Stimulated activated CD4-positive, alpha-beta T cell treated with anti-CD3 and anti-CD28 coated beads, Interleukin-15, amount 100 ng/mL, for 1 hour (primary cell): ENCODE measurements around the gene FAF2.
"Not testable (repeated sequence)": the region's sequence is repeated elsewhere in the genome, so short reads cannot be mapped to it uniquely, and the experiment has no call there.

Experiments used
- DNase-seq, 2 donors: peaks; one replicate each; pipeline ENCODE4 v3.0.0-alpha.2; 2020; ENCODE audit warnings: low read depth in 1 of 2, low spot score in 1 of 2

The FAF2 gene

DNA sequence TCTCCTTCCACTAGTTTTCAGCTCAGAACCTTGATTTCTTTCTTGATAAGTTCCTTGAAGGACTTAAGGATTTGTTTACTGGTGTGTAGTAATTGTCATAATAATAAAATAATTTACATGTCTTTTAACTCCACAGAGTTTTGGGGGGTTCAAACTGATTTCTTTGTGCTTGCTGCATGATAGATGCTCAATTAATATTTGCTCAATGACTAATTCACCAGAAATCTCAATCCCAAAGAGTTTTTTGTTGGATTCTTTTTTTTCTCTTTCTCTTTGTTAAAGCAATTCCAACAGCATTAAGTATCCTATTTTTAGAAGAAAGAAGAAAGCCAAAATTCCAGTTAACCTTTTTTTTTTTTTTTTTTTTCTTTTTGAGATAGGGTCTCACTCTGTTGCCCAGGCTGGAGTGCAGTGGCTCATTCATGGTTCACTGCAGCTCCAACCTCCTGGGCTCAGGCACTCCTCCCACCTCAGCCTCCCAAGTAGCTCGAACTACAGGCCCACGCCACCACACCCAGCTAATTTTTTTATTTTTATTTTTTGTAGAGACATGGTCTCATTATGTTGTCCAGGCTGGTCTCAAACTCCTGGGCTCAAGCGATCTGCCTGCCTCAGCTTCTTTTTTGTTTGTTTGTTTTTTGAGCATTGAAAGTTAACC is 10.8 kb downstream of the FAF2 start:
- DNase-seq, result no peak

DNA sequence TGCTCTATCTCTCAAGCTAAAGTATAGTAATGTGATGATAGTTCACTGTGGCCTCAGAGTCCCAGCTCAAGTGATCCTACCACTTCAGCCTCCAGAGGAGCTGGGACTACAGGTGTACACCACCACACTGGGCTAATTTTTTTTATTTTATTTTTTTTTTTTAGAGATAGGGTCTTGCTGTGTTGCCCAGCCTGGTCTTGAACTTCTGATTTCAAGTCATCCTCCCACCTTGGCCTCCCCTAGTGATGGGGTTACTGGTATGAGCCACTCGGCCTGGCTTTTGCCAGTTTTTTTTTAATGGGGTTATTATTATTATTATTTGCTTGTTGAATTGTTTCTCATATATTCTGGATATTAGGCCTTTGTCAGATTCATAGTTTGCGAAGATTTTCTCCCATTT is 13.2 kb downstream of the FAF2 start:
- no peak for DNase-seq

DNA sequence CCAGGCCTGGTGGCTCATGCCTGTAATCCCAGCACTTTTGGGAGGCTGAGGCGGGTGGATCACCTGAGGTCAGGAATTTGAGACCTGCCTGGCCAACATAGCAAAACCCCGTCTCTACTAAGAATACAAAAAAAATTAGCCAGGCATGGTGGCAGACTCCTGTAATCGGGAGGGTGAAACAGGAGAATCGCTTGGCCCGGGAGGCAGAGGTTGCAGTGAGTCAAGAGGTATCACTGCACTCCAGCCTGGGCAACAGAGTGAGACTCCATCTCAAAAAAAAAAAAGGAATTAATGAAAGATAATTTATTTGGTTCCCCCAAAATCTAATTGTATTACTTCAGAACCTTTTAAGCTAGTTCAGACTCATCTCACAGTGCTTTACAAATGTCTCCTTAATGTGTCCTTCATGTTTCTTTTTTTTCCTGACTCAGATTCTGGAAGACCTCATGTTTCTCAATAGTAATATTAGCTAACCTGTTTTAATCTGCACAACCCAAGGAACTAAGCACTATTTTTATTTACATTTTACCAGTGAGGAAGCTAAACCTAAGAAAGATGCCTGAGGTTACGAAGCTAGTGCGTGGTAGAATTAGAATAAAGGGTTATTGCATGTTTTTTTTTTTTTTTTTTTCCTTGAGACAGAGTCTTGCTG is 15.1 kb downstream of the FAF2 start:
- no peak for DNase-seq

DNA sequence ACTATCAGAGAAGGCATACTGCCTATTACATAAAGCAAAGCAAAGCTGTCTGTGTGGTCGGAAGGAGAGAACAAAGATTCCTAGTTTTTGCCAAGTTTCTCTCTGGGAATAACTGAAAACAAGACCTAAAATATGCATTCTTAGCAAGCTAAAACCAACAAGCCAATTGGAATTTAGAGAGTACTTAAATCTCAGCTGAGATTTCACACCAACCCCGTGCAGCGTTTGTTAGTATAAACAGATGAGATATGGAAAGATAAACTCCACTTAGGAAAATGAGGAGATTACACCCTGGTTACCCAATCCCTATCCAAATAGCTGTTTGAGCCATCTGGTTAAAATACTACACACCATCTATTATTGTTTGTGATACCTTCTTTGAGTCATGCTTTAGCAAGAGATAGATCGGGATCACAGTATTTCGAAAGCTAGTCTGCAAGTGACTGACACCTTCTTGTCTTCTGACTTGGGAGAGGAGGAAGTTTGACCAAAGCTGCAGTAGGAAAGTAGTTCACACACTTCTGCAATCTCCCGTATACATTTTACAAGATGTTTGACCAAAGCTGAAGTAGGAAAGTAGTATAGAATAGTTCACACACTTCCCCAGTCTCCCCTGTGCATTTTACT is 18.2 kb downstream of the FAF2 start:
- DNase-seq, result no peak

DNA sequence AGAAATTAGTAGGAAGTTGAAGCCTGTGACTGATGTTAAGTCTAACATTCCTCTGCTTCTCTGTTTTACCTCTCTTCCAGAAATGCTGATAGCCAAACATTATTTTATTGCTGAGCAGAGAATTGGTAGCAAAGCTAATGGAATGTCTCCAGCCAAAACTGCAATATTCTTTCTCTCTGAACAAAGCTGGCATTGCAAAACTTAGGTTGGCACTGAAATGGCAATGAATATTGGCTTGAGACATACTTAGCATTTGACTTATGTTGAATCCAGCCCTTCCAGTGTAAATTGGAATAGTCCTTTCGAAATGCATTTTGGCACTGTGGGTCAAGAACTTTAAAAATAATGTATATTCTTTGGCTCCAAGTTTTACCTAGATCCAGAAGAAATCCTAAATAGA is 21.1 kb downstream of the FAF2 start:
- DNase-seq, result no peak

DNA sequence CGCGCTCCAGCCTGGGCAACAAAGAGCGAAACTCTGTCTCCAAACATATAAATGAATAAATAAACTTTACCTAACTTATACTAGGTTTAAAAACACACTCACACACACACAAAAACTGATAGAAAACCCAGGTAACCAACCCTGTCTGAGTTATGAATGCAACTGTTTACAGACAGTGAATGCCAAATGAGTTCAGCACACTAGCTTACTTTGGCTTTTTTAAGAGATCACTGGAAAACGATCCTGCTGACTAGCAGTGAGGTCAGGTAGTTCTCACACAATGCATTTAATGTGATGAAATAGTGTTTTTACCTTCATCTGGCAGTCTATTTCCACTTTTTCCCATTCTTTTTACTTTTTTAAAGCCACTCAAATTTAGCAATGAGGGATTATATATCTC is 22.4 kb downstream of the FAF2 start:
- no peak for DNase-seq

DNA sequence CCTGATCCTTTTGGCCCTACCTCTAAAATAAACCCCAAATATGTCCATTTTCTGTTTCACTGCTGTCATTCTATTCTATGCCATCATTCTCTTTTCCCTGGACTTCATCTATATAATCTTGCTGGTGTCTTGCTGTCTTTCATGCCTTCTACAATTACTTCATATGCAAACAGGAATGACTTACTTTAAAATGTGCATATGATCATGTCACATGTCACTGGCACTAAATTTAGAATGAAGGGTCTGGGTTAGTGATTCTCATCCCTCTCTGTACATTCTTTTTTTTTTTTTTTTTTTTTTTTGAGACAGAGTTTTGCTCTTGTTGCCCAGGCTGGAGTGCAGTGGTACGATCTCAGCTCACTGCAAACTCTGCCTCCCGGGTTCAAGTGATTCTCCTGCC is 22.9 kb downstream of the FAF2 start:
- no peak for DNase-seq

DNA sequence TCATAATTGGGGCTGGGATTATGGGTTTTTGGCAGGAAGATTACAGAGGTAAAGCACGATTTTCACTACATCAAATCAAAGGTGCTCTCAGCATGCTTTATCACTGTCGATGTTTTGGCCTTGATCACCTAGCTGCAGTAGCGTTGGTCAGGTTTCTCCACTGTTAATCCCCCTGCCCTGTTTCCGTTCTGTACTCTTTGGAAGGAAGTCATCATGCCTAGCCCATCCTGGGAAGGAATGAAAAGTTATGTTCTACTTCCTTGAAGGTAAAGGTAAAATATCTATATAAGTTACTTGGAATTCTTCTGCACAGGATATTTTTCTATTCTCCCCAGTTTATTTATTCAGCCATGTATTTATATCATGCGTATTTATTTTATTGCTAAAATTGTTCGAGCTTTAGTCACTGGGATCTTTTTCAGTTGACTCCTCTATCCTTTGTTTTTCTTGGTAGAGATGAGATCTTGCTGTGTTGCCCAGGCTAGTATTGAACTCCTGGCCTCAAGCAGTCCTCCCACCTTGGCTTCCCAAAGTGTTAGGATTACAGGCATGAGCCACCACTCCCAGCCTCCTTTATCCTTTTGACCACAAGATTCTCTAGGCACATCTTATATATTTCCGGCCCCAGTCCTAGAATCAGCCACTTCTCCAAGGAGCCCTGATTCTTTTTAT is 25.3 kb downstream of the FAF2 start:
- DNase-seq, result no peak

DNA sequence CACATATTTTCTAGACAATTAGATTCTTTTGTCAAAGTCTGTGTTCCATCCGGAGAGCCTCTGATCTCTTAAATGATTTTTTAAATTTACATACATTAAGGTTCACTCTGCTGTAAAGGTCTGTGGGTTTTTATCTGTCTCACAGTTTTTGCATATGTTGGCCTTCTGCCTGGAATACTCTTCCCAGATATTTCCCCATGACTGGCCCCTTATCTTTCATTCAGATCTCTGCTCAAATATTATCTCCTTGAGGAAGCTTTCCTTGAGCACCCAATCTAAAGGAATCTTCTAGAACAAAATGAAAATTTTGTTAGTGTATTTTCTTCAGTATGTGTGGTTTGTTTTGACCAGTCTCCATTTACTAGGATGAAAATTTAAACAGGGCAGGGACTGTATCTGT is 26.3 kb downstream of the FAF2 start:
- DNase-seq, result no peak

DNA sequence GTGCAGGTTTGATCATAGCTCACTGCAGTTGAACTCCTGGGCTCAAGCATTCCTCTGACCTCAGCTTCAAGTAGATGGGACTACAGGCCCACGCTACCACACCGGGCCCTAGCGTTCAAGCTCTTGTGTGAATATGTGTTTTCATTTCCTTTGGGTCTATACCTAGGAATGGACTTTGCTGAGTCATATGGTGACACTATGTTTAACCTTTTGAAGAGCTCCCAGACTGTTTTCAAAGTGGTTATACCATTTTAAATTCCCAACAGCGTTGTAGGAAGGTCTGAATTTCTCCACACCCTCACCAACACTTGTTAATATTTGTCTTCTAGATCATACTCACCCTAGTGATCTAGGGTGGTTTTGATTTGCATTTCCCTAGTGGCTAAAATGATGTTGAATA is 33.5 kb downstream of the FAF2 start:
- no peak for DNase-seq

DNA sequence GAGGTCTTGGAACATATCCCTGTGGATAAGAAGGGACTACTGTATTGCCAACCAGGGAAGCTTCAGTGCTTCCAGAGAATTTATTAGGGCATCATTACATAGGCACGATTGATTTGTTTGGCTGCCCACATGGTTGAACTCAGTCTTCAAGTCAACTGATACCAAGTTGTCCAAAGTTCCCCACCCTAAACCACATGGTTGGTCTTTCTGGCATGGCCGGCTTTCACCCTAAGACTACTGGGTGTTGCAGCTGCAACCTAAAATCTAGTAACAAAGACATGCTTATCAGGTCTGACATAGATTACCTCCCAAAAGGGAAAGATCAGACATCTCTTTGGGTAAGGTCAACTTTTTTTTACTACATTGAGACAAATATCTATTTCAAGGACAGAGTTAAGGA is 37.0 kb downstream of the FAF2 start:
- no peak for DNase-seq

DNA sequence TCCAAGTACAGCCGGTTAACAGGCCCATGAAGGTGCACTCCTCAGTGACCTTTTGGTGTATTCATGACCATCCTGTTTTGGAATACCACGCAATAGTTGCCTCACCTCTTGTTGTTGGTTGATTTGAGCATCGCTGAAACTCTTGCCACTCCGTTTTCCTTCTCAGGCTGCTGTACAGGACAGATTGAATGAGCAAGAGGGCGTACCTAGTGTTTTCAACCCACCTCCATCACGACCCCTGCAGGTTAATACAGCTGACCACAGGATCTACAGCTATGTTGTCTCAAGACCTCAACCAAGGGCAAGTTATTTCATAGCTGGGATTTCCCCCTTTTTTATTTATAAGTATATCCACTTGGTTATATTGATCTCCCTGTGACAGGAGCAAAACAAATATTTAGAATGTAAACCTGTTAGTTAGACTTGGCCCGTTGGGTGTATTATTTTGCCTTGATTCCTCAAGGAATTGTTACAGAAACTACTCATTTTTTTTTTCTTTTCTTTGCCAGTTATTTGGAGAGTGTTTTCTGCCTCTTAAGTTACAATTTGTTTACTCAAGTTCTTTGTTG is 38.1 kb downstream of the FAF2 start:
- no peak for DNase-seq

DNA sequence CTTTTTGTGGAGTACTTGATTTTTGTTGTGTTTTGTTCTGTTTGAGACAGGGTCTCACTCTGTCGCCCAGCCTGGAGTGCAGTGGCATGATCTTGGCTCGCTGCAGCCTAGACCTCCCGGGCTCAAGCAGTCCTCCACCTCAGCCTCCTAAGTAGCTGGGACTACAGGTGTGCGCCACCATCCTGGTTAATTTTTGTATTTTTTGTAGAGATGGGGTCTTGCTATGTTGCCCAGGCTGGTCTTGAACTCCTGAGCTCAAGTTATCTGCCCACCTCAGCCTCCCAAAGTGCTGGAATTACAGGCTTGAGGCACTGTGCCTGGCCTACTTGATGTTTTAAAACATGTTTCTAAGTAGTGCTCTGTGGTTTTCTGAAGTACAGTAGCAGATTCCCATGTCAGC is 39.0 kb downstream of the FAF2 start:
- not testable (repeated sequence) for DNase-seq

DNA sequence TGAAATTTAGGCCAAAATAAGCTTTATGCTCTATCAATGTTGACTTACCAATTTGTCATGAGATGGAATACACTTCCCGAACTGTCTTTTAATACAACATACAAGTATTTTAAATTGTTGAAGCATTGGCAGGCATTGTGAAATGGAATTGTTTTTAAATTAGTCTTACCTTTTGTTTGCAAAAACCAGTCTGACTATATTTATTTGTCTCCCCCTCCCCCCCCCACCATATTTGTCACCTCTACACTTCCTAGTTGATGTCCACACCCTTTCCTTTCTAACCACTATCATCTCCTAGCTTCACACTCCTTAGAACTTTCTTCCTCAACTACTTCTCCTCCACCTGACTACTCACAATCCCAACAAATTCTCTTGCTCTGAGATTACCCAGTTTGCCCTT is 40.9 kb downstream of the FAF2 start:
- no peak for DNase-seq

DNA sequence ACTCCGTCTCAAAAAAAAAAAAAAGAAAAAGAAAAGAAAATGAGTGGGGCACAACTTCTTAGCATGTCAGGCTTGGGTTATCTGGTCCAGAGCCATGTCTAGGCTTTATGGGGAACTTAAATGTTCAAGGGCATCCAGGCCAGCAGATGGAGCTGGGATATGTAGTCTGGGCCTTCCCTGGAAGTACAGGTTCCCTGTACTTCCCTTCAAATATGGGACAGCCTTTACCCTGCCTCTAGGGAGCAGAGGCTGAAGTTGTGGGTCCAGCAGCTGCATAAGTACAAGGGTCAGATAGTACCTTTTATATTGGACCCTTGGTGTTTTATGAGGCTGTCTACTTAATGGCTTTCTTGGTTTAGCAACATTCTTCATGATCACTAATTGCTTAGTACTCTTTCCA is 42.1 kb downstream of the FAF2 start:
- DNase-seq, result no peak

DNA sequence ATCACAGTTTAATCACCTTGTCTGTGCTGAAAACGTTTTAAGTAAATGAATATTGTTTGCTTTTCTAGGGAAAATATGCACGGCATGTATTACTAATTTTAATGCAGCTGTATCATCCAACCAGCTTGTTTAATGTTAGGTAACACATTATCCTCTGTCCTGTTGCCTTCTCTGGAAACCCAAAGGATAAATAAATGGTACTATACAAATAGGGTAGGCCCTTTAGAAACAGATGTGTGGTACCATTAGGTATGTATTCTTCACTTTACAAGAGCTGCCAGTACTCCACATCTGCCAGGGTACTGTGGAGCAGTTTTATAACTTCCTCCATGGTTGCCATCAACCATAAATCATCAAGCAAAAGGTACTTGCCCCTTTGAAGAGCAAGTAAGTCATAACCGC is 42.9 kb downstream of the FAF2 start:
- DNase-seq, result no peak

DNA sequence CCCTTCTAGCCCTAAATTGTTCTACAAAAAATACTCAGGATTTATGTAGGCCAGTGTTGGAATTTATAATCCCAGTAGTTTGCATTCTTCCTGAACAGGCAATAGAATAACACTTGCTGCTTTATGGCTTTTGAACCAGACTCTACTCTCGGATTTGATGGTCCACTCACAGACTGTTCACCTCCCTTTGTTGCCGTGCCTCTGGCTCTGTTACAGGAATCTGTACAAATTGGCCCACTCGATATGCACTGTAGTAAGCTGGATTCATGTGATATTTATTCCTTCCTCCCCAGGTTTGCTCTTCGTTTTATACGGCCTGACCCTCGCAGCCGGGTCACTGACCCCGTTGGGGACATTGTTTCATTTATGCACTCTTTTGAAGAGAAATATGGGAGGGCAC is 43.7 kb downstream of the FAF2 start:
- DNase-seq, result no peak

DNA sequence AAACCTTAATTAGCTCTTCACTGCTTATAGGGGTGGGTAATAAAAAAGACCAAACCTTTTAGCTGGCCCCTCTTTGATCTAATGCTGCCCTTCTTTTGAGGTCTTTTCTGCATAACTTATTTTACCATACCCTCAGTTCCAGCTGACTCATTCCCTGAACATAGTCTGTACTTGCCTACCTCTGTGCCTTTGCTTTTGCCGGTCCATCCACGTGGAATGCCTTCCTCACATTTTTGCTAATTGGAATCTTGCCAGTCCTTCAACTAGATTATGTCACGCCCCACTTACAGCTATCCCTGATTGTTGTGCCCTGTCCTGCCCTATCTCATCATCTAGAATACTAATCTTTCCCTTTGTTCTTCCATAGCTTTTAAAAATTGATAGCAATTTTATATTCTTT is 44.2 kb downstream of the FAF2 start:
- no peak for DNase-seq

DNA sequence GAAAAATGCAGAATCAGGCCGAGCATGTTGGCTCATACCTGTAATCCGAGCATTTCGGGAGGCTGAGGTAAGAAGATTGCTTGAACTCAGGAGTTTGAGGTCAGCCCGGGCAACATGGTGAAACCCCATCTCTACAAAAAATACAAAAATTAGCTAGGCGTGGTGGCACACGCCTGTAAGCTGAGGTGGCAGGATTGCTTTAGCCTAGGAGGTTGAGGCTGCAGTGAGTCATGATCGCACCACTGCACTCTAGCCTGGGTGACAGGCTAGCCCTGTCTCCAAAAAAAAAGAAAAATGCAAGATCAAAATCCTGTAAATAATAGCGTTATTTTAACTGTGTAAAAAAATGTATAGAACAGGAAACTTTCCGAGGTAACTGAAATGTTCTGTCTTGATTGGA is 49.7 kb downstream of the FAF2 start:
- DNase-seq, result no peak

DNA sequence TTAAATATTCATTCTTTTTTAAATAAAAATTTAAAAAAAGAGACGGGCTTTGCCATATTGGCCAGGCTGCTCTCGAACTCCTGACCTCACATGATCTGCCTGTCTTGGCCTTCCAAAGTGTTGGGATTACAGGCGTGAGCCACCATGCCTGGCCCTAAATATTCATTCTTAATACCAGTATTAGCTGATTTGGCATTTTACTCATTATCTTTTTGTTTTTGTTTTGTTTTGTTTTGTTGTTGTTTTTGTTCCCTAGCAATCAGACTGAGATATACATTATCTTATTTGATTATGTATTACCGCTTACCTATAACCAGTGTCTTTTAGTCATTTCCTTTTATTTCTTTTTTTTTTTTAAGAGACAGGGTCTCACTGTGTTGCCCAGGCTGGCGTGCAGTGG is 51.1 kb downstream of the FAF2 start:
- DNase-seq, result no peak

DNA sequence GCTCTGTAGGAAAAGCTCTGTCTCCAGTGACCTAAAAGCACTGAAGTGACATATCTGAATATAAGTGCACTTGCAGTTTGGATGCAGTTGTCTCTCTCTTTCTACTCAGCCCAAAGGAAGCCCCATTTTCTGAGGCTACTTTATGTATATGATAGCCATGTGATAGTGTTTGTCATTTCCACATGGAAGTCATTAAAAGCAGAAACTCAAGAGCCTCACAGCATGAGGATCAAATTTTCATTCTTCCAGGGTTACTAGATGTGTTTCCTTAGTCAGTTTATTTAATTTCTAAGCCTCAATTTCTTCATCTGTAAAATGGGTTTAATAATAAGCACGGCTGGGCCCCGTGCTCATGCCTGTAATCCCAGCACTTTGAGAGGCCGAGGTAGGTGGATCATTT is 52.3 kb downstream of the FAF2 start:
- no peak for DNase-seq

DNA sequence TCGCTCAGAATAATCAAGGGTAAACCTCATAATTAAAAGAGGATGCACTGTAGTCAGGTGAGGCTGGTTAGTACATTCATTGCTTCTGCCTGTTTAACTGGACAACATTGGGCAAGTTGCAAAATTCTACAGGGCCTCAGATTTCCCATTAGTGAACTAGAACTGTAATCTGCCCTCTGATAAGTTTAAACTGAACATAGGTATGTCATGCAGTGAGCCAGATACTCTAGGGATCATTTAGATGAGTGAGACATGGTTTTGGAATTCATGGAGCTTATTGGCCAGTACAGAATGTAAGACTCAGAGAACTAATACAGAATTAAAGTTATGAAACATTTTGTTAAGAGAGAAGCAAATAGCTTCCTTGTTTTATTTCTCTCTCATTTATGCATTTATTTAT is 53.1 kb downstream of the FAF2 start:
- DNase-seq, result no peak
